A673 (cell line): ENCODE results near the gene ADGRG7. TPM values are rescaled to one million over a fixed set of nuclear protein-coding genes. Genes with fewer than 3 reads are reported as not detected.

ENCODE experiments used
- BruUV-seq: library from RNA; stranded (reverse); fragments of 400-500 nt; replicated peaks from 2 replicates; lab custom pipeline; 2021; lab: Mats Ljungman, UMichigan
- CTCF ChIA-PET: fragments of 300-600 bp; sonication (Branson Sonifier 250); formaldehyde crosslinking; loops from one replicate; lab custom pipeline; 2022; ENCODE audit warnings: antibody characterized with exemption; lab: Charles Lee
- POLR2A ChIA-PET: fragments of 300-600 bp; sonication (Branson Sonifier 250); formaldehyde crosslinking; loops from one replicate; lab custom pipeline; 2022; ENCODE audit warnings: antibody characterized with exemption; ENCODE audit not compliant: low non-redundant PET; lab: Charles Lee
- DNase-seq: peaks from one replicate; pipeline ENCODE4 v3.0.0-alpha.2; 2015; ENCODE audit warnings: low spot score
- H3K27ac ChIP-seq: fragments of 200-600 bp; sonication (generic); 2 replicates; pipeline ENCODE4 v1.5.1; 2016; ENCODE audit warnings: mixed run types, low read depth, mild to moderate bottlenecking, mixed read lengths, antibody characterized with exemption, low read length; ENCODE audit not compliant: poor library complexity, severe bottlenecking
- H3K27me3 ChIP-seq: fragments of 200-600 bp; sonication (generic); replicated peaks from 2 replicates; pipeline ENCODE4 v1.6.1; 2017; ENCODE audit warnings: mixed run types, low read depth, mild to moderate bottlenecking, mixed read lengths, antibody characterized with exemption, low read length; ENCODE audit not compliant: insufficient read depth, poor library complexity
- H3K36me3 ChIP-seq: fragments of 200-600 bp; sonication (generic); 2 replicates; pipeline ENCODE4 v1.6.1; 2016; ENCODE audit warnings: mixed run types, mild to moderate bottlenecking, mixed read lengths, antibody characterized with exemption, low read length; ENCODE audit not compliant: insufficient read depth, poor library complexity, severe bottlenecking
- H3K4me1 ChIP-seq: fragments of 200-600 bp; sonication (generic); 2 replicates; pipeline ENCODE4 v1.6.1; 2017; ENCODE audit warnings: mixed run types, mild to moderate bottlenecking, mixed read lengths, antibody characterized with exemption, low read length; ENCODE audit not compliant: insufficient read depth, poor library complexity, severe bottlenecking
- H3K4me3 ChIP-seq: fragments of 200-600 bp; sonication (generic); 2 replicates; pipeline ENCODE4 v1.5.1; 2016; ENCODE audit warnings: low read depth, mixed run types, mild to moderate bottlenecking, mixed read lengths, low read length; ENCODE audit not compliant: poor library complexity, severe bottlenecking
- H3K9me3 ChIP-seq: fragments of 200-600 bp; sonication (generic); 2 replicates; pipeline ENCODE4 v1.6.1; 2016; ENCODE audit warnings: mixed run types, low read depth, mild to moderate bottlenecking, mixed read lengths, antibody characterized with exemption, low read length; ENCODE audit not compliant: poor library complexity, severe bottlenecking
- EZH2 ChIP-seq: fragments of 200-600 bp; sonication (generic); IDR thresholded peaks from 2 replicates; pipeline ENCODE4 v1.6.1; 2017; ENCODE audit warnings: borderline replicate concordance, low read depth, mild to moderate bottlenecking, mixed read lengths, antibody characterized with exemption, low read length; ENCODE audit not compliant: poor library complexity, severe bottlenecking
- intact Hi-C: fragments of 100-400 bp; cut with micrococcal nuclease; formaldehyde crosslinking; loops from one replicate; pipeline ENCODE4 v1.10.0; 2022; ENCODE audit not compliant: unreplicated experiment
- total RNA-seq: library from RNA; stranded (reverse); gene quantifications from 2 replicates; pipeline ENCODE4 v1.2.3, GENCODE V29; 2021
- TF ChIP-seq, protein P1 (sequence below): fragments of 300-800, 200-600 bp; sonication (generic); conservative IDR thresholded peaks from 2 replicates; pipeline ENCODE4 v1.5.1; 2017; ENCODE audit warnings: low read depth, mild to moderate bottlenecking, antibody characterized with exemption, low read length, moderate library complexity, mixed read lengths

Gene ADGRG7
- total RNA-seq, 1 experiment from 2014 or later = 2.4 TPM

DNA sequence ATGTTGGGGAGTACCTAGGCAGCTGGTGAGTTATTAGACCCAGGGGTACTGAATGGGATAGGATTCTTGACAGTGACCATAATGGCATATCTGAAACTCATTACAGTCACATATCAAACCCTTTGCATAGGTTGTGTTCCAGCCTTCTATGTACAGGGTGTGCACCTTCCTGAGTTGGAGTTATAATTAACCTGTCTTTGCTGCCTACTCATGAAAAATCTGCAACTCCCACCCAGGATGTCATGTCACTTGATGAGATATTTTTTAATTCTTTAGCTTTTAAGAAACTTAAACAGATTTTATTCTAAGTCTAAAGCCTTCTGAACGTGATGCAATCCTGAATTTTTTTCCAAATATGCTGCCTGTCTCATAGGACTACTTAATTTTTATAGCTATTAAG, 21.1 kb upstream of the ADGRG7 start:
- H3K9me3 ChIP-seq = peaks cover 8% of the 10 kb centered on the region
- intact Hi-C loops = no loop called here
- TF ChIP-seq, protein P1, sequence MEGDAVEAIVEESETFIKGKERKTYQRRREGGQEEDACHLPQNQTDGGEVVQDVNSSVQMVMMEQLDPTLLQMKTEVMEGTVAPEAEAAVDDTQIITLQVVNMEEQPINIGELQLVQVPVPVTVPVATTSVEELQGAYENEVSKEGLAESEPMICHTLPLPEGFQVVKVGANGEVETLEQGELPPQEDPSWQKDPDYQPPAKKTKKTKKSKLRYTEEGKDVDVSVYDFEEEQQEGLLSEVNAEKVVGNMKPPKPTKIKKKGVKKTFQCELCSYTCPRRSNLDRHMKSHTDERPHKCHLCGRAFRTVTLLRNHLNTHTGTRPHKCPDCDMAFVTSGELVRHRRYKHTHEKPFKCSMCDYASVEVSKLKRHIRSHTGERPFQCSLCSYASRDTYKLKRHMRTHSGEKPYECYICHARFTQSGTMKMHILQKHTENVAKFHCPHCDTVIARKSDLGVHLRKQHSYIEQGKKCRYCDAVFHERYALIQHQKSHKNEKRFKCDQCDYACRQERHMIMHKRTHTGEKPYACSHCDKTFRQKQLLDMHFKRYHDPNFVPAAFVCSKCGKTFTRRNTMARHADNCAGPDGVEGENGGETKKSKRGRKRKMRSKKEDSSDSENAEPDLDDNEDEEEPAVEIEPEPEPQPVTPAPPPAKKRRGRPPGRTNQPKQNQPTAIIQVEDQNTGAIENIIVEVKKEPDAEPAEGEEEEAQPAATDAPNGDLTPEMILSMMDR = no peak
- TF ChIP-seq EZH2 = no peak
- no peaks in the 10 kb centered on the region for H3K27me3 ChIP-seq
- H3K36me3 ChIP-seq = no peaks in the 10 kb centered on the region
- no peak overlapping the region for H3K27ac ChIP-seq
- peaks cover 5% of the 10 kb centered on the region for H3K4me1 ChIP-seq
- CTCF ChIA-PET = interaction anchor here (1.0 kb wide), 1 partner anchor 53 kb away, joined by 3 read pairs; no protein-coding TSS in a partner anchor
- H3K4me3 ChIP-seq = no peak overlapping the region
- POLR2A ChIA-PET = no interaction called here
- DNase-seq = no peak
- no TSS peak for BruUV-seq

DNA sequence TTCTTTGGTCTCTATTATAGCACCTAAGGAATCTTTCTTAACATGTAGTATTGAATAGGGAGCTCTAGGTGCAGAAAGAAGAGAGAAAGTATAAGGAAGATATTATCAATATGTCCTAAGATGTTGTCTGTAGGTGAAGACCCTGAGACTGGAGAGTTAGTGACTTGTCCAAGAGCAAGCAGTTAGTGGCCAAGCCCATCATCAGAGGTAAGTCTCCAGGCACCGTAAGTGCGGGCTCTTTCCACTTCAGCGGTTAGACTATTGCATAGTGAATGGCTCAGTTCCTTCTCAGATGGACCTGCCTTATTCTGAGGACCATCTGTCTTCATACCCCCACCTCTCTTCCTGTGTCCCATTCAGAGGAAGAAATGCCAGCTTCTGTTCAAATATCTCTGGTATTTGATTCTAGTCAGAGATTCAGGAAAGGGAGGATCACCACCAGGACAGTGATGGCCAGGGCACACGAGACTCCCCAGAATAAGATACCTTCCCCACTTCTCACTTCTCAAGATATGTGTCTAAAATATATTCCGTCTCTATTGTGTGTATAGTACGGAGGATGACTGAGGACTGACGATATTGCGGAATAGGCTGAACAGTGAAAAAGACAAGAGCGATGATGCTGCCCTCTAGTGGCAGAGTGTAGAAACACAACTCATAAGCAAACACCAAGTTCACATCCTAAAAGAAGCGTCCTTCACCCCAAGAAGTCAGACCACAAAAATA, 19.1 kb upstream of the ADGRG7 start:
- BruUV-seq = no TSS peak
- peak; percentile 83 for DNase-seq
- H3K4me1 ChIP-seq = peaks cover 5% of the 10 kb centered on the region

GRCh38 chr3:100590840-100591147, 18.6 kb upstream of the ADGRG7 start:
- TF ChIP-seq, protein P1 = no peak
- no peak for TF ChIP-seq EZH2
- DNase-seq = no peak
- no TSS peak for BruUV-seq
- no peaks in the 10 kb centered on the region for H3K9me3 ChIP-seq
- intact Hi-C loops = loop anchor here (1.0 to 5.0 kb wide), 3 partner anchors 127 to 758 kb away; no protein-coding TSS in a partner anchor
- peaks cover 5% of the 10 kb centered on the region for H3K4me1 ChIP-seq
- no peak overlapping the region for H3K4me3 ChIP-seq
- H3K27ac ChIP-seq = no peak overlapping the region
- H3K36me3 ChIP-seq = no peaks in the 10 kb centered on the region
- ChIA-PET POLR2A (no interaction called here), CTCF (interaction anchor here (0.6 to 1.8 kb wide), 4 partner anchors 120 to 924 kb away, joined by 3 to 25 read pairs (median 13); no protein-coding TSS in a partner anchor)
- H3K27me3 ChIP-seq = no peaks in the 10 kb centered on the region

More for the DNA sequence above, 19.1 kb upstream of the ADGRG7 start:
- no peak overlapping the region for H3K4me3 ChIP-seq
- H3K27me3 ChIP-seq = no peaks in the 10 kb centered on the region
- peaks cover 3% of the 10 kb centered on the region for H3K9me3 ChIP-seq
- H3K27ac ChIP-seq = no peak overlapping the region
- H3K36me3 ChIP-seq = no peaks in the 10 kb centered on the region
- ChIA-PET POLR2A (no interaction called here), CTCF (interaction anchor here (0.6 to 1.8 kb wide), 3 partner anchors 124 to 759 kb away, joined by 3 to 21 read pairs (median 3); no protein-coding TSS in a partner anchor)
- TF ChIP-seq, protein P1 = peak; percentile 92
- no peak for TF ChIP-seq EZH2
- intact Hi-C loops = loop anchor here (1.0 to 5.0 kb wide), 3 partner anchors 127 to 758 kb away; no protein-coding TSS in a partner anchor
